PFSK-1 (cell line): ENCODE measurements around the gene MAOB. TPM values are rescaled to one million over a fixed set of nuclear protein-coding genes. Genes with fewer than 3 reads are reported as not detected.

Experiments used
- FOXP2 ChIP-seq: optimal IDR thresholded peaks from 2 replicates; pipeline ENCODE3; 2011; ENCODE audit warnings: borderline replicate concordance, control low read depth, inconsistent platforms; ENCODE audit not compliant: insufficient read depth; ENCODE audit errors: extremely low read length, extremely low read depth
- POLR2AphosphoS5 ChIP-seq: IDR thresholded peaks from 2 replicates; pipeline ENCODE4 v1.6.1; 2012; ENCODE audit warnings: low read depth, mild to moderate bottlenecking, control low read depth, low read length, moderate library complexity
- SIN3A ChIP-seq: IDR thresholded peaks from 2 replicates; pipeline ENCODE4 v1.6.1; 2012; ENCODE audit warnings: mild to moderate bottlenecking, low read length, moderate library complexity, borderline replicate concordance; ENCODE audit not compliant: insufficient read depth
- TAF1 ChIP-seq: IDR thresholded peaks from 2 replicates; pipeline ENCODE4 v1.6.1; 2012; ENCODE audit warnings: low read length, control low read depth, borderline replicate concordance; ENCODE audit not compliant: insufficient read depth
- polyA plus RNA-seq: library from polyadenylated mRNA; unstranded; fragments of >200 nt; gene quantifications from one replicate; pipeline ENCODE4 v1.2.1, GENCODE V29; 2012; ENCODE audit warnings: low read depth, missing spikeins; ENCODE audit not compliant: insufficient read length
- TF ChIP-seq, protein P1 (sequence below), 2 experiments: IDR thresholded peaks; 2 replicates each; pipeline versions ENCODE4 v1.6.1 to v1.8.0; 2011 to 2012; ENCODE audit warnings: low read depth in 2 of 2, low read length in 2 of 2, control low read depth in 1 of 2, inconsistent platforms in 1 of 2, mild to moderate bottlenecking in 1 of 2, moderate library complexity in 1 of 2; ENCODE audit not compliant: insufficient read depth in 1 of 2

Gene MAOB
- polyA plus RNA-seq, result not detected

DNA sequence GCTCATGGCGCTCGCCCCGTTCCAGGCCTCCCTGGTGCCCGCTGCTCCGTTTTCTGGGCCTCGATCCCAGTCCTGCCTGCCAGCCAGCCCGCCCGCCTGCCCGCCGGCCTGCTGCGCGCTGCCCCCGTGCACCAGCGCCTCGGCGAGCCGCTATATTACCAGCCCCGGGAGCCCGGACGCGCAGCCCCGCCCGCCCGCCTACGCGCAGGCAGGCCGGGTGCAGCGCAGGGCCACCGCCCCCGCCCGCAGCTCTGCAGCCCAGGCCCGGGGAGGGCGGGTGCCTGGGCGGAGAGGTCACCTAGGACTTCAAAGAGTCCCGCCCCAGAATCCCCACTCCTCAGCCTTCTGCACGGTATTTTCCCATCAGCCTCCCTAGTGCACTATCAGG is at the start of gene MAOB:
MAOB (minus strand) TSS at position 157 of the 388 bp plus-strand sequence; CDS start at position 6, 151 bp downstream.
- no peak for TF ChIP-seq TAF1
- TF ChIP-seq FOXP2, result no peak
- TF ChIP-seq, protein P1, sequence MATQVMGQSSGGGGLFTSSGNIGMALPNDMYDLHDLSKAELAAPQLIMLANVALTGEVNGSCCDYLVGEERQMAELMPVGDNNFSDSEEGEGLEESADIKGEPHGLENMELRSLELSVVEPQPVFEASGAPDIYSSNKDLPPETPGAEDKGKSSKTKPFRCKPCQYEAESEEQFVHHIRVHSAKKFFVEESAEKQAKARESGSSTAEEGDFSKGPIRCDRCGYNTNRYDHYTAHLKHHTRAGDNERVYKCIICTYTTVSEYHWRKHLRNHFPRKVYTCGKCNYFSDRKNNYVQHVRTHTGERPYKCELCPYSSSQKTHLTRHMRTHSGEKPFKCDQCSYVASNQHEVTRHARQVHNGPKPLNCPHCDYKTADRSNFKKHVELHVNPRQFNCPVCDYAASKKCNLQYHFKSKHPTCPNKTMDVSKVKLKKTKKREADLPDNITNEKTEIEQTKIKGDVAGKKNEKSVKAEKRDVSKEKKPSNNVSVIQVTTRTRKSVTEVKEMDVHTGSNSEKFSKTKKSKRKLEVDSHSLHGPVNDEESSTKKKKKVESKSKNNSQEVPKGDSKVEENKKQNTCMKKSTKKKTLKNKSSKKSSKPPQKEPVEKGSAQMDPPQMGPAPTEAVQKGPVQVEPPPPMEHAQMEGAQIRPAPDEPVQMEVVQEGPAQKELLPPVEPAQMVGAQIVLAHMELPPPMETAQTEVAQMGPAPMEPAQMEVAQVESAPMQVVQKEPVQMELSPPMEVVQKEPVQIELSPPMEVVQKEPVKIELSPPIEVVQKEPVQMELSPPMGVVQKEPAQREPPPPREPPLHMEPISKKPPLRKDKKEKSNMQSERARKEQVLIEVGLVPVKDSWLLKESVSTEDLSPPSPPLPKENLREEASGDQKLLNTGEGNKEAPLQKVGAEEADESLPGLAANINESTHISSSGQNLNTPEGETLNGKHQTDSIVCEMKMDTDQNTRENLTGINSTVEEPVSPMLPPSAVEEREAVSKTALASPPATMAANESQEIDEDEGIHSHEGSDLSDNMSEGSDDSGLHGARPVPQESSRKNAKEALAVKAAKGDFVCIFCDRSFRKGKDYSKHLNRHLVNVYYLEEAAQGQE (IDR thresholded peaks at IDR 0.05; ENCODE audit: insufficient read depth in 1 of 2, low read depth in 2 of 2, low read length in 2 of 2), result no peak
- no peak for TF ChIP-seq SIN3A
- no peak for TF ChIP-seq POLR2AphosphoS5

DNA sequence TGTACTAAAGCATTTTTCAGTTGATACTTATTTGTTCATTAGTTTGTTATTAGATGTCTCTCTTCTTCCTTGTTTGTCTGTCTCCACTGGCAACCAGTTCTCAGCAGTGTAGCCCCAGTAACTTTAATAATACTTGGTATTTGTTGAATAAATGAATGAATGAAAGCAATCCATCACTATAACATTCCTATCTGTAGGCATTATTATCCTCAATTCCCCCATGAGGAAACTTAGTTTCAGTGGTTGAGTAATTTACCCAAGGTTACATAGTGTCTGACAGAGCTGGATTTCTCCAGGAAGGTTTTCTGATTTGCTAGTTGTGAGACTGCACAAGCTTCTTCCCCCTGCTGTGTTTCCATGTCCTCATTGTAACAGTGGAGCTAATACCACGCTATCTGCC is 27.8 kb upstream of the MAOB start:
- TF ChIP-seq, protein P1 (IDR thresholded peaks at IDR 0.05; ENCODE audit: insufficient read depth in 1 of 2, low read depth in 2 of 2, low read length in 2 of 2), result no peak
- TF ChIP-seq TAF1 (no peak), SIN3A (no peak), FOXP2 (no peak), POLR2AphosphoS5 (no peak)

DNA sequence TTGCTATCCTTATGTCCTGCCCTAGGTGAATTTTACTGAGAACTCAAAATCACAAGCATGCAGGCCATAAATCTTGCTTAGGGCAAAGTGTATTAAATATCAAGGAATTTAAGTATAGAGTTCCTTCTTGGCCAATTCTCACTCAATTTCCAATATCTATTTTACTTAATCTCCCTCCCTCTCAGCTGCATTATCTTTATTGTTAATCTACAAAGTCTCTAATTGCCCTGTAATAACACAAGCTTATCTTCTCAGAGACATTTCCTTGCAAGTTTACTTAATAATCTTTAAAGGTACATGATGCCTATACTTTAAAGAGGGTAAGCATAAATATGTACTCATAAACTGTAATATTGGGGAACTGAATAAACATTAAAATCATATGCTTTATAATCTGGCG is 26.9 kb upstream of the MAOB start:
- TF ChIP-seq SIN3A (no peak), TAF1 (no peak), FOXP2 (no peak), POLR2AphosphoS5 (no peak)
- TF ChIP-seq, protein P1 (IDR thresholded peaks at IDR 0.05; ENCODE audit: insufficient read depth in 1 of 2, low read depth in 2 of 2, low read length in 2 of 2), result no peak

DNA sequence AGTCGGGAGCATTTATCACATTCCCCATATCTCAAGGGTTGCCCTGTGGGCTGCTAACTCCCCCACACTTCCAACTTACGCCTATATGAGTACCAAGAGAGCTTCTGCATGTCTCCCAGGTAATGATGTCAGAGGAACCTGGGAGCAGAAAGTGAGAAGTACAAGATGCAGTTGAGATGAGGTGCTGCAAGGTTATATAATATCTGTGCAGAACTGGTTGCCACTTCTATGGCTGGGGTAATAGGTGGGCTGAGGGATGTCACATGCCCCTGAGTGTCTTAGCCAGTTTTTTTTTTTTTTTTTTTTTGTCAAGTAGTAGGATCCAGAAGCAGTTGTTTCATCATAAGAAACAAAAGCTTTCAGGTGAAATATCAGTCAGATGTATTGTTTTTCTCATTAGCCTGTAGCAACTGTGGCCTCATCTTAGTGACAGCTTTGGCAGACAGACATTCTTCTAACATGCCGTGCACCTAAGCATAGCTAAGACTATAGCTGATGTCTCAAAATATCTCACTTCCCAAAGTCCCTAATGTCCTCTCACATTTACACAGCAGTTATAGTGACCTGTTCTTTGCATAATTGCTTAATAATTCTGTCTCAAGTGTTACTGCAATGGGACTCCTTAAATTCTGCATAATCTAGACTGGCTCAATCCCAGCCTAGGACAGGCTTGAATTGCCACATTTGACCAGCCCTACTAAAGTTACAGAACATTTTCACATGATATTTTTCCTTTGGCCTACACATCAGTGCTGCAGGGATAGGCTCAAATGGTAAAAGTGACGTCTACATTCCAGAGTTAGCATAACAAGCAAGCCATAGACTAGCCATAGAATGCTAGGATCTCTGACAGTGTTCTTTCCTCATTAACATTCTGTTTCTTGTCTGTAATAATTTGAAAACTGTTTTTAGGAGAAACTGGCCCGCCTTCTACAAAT is 17.9 kb upstream of the MAOB start:
- TF ChIP-seq, protein P1 (IDR thresholded peaks at IDR 0.05; ENCODE audit: insufficient read depth in 1 of 2, low read depth in 2 of 2, low read length in 2 of 2), result no peak
- TF ChIP-seq TAF1 (no peak), FOXP2 (no peak), POLR2AphosphoS5 (no peak), SIN3A (no peak)
